Measurements from ENCODE around the gene ZMYND11.

- TF ChIP-seq EHMT2 (IDR thresholded peaks at IDR 0.05; ENCODE audit: borderline replicate concordance, low read depth, low read length) (no peak), MZF1 (CRISPR knock-in tag; IDR thresholded peaks at IDR 0.05; ENCODE audit: borderline replicate concordance) (no peak), MTF2 (CRISPR knock-in tag; IDR thresholded peaks at IDR 0.05; ENCODE audit: borderline replicate concordance) (no peak)
These were observed 19.1 kb downstream of the ZMYND11 start for GRCh38 chr10:154348-154747.

Data from HepG2 (cell line).